Gastroesophageal sphincter (tissue), 3 donors: ENCODE data around the gene P2RX1.

Experiments used
- CTCF ChIP-seq, 4 experiments: fragments of 200-600 bp in 2 of 4; fragments of 450-650 bp in 2 of 4; sonication (generic) in 1 of 4; IDR thresholded peaks; one replicate each; pipeline ENCODE4 v1.5.1; 2017 to 2019; ENCODE audit warnings: antibody characterized with exemption in 4 of 4, mild to moderate bottlenecking in 2 of 4, moderate library complexity in 2 of 4
- EP300 ChIP-seq: sonication (generic); formaldehyde crosslinking; IDR thresholded peaks from one replicate; pipeline ENCODE4 v1.6.1; 2017; ENCODE audit warnings: antibody characterized with exemption, mild to moderate bottlenecking
- POLR2A ChIP-seq, 2 donors: fragments of 450-650 bp; IDR thresholded peaks; one replicate each; pipeline ENCODE4 v1.6.1; 2017; ENCODE audit warnings: antibody characterized with exemption in 2 of 2, mild to moderate bottlenecking in 2 of 2, moderate library complexity in 1 of 2
- POLR2AphosphoS5 ChIP-seq: sonication (generic); formaldehyde crosslinking; IDR thresholded peaks from one replicate; pipeline ENCODE4 v1.6.1; 2017; ENCODE audit warnings: antibody characterized with exemption

DNA sequence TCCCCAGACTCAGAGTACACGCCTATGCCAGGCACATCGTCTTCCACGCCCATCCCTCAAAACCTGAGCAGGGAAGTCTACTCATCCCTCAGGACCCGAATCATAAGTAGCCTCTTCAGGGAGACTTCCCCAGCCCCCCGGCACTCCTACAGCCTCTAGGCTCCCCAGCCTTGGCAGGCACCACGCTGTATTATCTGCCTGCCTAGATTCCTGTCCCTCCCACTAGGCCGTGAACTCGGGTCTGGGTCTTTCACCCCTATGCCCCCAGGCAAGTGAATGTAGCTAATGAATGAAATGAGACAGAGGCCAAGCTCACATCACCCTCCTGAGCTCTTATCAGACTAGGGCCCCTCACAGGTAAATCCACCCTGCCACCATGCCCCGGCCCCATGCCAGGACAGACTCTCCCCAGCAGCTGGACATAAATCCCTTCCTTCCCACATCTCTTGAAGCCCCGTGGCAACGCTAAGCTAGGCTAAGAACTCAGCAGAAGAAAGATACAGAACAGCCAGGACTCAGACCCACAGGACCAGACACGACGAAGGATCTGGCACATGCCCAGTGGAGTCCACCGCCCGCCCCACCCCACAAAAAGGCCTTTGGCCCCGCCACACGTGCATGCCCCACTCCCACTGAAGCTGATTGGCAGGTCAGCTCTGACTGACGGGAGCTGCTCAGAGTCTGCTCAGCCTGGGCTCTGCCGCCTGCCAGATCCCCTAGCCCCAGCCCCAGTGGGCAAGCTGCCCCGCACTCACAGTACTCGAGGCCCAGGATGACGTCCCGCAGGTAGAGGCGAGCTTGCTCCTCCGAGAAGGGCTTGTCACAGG, 36.5 kb downstream of the P2RX1 start:
- TF ChIP-seq CTCF (IDR thresholded peaks at IDR 0.05): no peak
- TF ChIP-seq POLR2A (IDR thresholded peaks at IDR 0.05): no peak
- TF ChIP-seq EP300: no peak
- TF ChIP-seq POLR2AphosphoS5: no peak
